Transverse colon (tissue), 4 donors: ENCODE results near the gene PELO.

Experiments used
- CTCF ChIP-seq, 5 experiments: fragments of 200-600 bp in 3 of 5; fragments of 450-650 bp in 2 of 5; sonication (generic) in 3 of 5; IDR thresholded peaks; 1 replicate in 2 of 5; 2 replicates in 3 of 5; pipeline ENCODE4 v1.5.1; 2016 to 2017; ENCODE audit warnings: antibody characterized with exemption in 5 of 5, inconsistent platforms in 3 of 5, mild to moderate bottlenecking in 2 of 5, moderate library complexity in 1 of 5
- POLR2A ChIP-seq: fragments of 450-650 bp; IDR thresholded peaks from one replicate; pipeline ENCODE4 v1.6.1; 2016; ENCODE audit warnings: antibody characterized with exemption, mild to moderate bottlenecking, moderate library complexity
- POLR2AphosphoS5 ChIP-seq, 3 donors: sonication (generic); formaldehyde crosslinking; IDR thresholded peaks; one replicate each; pipeline ENCODE4 v1.6.1; 2016; ENCODE audit warnings: antibody characterized with exemption in 3 of 3

DNA sequence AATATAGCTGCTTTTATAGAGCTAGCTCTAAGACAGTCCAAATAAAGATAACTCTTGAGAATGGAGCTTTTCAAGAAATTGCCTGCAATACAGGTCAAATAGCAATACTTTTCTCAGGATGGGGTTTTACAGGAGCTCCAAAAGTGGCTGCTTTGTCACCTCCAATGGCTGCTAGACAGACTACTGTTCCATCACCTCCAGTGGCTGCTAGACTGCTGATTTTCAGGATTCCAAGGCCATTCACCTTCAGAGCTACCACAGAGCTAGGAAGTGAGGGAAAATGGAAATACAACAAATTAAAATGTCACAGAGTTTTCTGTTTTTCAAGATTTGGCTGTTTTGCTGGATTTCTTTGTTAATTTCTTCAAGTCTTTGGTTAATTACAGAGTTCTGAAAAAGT is 8.5 kb upstream of the PELO start:
- TF ChIP-seq POLR2A: no peak
- no peak for TF ChIP-seq CTCF (IDR thresholded peaks at IDR 0.05)
- no peak for TF ChIP-seq POLR2AphosphoS5 (IDR thresholded peaks at IDR 0.05)
